Lung microvascular endothelial cell (primary cell): ENCODE measurements around the gene CNN2. TPM values are rescaled to one million over a fixed set of nuclear protein-coding genes. Genes with fewer than 3 reads are reported as not detected.
A peak's percentile ranks its signal among the peaks of the same experiment; 100 is the strongest.

Experiments used
- DNase-seq, 2 donors: peaks; one replicate each; pipeline versions ENCODE4 v3.0.0 to v3.0.0-alpha.2; 2010; ENCODE audit warnings: low read depth in 2 of 2
- total RNA-seq: library from RNA; depleted of rRNA; stranded (reverse); fragments of >200 nt; gene quantifications from 2 replicates; pipeline ENCODE4 v1.2.1, GENCODE V29; 2014

Gene CNN2
- total RNA-seq, 1 donor from 2014 or later: 59.1 TPM

DNA sequence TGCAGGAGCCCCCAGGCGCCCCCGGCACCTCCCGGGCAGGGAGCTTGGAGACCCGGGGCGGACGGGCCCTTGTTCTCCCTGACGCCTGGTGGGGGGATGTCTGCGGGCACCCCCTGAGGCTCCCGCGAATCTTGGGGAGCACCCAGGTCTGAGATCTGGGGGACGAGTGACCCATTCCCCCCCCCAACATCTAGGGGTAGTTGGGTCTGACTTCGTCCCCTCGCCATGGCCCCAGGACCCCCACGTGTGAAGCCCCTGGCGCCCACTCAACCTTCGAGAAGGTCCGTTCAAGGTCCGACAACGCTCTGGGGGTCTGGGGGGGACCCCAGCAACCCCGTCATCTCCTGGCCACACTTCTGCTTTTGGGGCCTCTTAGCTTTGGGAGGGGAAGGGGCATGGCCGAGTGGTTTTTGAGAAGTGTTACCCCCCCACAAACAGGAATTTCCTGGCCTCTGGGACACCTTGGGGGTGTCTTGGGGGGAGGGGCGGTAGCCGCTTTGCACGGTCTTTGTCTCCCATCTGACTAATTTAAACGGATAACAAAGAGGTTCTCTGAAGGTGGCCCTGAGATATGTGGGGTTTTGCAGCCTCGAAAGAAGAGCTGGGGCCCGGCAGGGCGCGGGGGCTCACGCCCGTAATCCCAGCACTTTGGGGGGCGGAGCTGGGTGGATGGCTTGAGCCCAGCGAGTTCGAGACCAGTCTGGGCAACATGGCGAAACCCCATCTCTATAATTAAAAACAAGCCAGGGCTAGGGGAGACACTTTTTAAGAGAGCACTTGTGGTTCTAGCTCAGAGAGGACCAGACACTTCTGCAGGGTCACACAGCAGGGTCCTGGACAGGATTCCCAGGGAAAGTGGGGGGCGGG is 608 bp downstream of the CNN2 start:
- DNase-seq: peak in 1 of 2 donors; percentile 29

DNA sequence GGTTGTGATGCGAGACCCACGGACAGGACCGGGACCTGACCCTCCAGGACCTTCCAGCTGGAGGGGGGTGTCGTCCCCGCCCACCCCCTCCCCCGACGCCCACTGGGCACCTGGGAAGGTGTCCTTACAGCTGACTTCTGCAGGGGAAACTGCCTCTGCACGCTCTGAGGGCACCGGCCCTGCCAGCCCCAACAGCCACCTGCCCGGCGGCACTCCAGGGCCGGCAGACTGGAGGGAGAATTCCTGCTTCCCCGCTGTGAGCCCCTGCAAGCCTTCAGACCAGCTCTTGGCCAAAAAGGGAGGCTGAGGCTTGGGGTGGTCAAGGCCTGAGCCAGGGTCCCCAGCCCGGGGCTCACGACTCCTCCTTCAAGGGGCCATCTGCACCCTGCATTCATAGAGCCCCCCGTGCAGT is 1.2 kb downstream of the CNN2 start:
- DNase-seq: no peak

DNA sequence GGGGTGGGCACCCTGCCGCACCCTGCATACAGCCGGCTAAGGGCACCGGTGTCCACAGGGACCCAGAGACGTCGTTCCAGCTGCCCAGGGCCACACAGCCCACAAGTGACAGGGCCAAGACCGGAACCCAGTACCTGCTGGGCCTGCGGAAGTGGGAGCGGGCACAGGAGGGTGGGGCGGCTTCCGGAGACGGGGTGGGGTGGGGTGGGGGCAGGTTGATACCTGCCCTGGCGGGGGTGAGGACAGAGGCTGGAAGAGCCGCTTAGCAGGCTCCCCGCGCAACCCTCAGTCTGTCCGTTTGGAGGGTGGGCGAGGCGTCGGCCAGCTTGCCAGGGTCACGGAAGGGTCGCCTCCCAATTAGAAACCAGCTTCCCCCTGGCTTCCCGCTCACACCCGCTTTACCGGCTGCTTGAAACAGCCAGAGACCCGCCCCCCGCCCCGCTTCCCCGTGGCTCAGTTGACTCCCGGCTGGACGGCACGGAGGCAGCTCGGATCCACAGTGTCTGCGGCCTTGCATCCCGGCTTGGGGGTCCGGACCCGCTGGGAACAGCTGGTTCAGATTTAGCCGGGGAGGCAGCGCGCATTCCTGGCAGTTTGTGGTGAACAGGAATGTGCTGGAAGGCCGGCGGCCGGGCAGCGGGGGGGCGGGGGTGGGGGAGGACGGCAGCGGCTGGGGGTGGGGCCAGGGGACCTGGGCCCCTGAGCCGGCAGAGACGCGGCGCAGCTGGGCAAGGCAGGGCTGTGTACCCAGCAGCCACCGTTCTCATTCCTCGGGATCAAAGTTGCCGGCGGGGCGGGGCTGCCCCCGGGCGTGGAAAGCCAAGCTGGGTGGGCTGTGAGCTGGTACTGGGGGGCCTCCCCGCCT is 1.9 kb downstream of the CNN2 start:
- DNase-seq: peak; percentile 73 to 75

DNA sequence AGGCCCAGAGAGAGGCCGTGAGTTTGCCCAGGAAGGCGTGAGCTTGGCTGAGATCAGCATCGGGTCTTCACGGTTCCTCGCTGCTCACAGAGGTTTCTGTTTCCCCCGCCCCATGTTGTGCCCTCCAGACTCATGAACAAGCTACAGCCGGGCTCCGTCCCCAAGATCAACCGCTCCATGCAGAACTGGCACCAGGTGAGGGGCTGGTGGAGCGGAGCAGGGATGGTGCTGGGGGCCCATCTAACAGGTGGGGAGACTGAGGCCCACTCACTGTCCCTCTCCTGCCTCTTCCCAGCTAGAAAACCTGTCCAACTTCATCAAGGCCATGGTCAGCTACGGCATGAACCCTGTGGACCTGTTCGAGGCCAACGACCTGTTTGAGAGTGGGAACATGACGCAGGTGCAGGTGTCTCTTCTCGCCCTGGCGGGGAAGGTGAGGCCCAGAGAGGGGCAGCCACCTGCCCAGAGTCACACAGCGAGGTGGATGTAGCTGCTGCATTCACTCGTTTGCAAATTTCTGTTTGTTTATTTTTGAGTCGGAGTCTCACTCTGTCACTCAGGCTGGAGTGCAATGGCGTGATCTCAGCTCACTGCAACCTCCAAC is 6.0 kb downstream of the CNN2 start:
- no peak for DNase-seq

DNA sequence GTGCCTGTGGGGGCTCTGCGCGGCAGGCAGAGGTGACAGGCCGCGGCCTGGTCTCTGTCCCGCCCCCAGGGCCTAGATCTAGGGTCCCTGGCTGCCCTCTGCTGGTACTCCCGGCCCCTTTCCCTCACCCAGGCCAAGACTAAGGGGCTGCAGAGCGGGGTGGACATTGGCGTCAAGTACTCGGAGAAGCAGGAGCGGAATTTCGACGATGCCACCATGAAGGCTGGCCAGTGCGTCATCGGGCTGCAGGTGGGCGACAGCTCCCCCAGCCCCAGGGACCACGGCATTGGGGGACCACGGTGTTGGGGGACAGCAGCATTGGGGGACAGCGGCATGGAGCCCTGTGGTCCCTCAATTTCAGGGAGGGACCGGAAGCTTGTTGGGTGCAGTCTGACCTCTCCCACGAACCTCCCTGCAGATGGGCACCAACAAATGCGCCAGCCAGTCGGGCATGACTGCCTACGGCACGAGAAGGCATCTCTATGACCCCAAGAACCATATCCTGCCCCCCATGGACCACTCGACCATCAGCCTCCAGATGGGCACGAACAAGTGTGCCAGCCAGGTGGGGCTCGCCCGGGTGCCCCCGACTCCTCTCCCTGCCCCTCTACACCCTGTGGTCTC is 9.7 kb downstream of the CNN2 start:
- no peak for DNase-seq

DNA sequence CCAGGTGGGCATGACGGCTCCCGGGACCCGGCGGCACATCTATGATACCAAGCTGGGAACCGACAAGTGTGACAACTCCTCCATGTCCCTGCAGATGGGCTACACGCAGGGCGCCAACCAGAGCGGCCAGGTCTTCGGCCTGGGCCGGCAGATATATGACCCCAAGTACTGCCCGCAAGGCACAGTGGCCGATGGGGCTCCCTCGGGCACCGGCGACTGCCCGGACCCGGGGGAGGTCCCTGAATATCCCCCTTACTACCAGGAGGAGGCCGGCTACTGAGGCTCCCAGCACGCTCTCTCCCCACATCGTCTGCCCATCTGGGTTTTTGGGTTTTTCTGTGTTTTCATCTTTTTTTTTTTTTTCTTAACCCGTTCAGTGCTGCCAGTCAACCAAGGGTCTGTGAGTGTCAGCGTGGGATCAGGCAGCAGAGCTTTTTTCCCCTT is 11.2 kb downstream of the CNN2 start:
- DNase-seq: no peak

DNA sequence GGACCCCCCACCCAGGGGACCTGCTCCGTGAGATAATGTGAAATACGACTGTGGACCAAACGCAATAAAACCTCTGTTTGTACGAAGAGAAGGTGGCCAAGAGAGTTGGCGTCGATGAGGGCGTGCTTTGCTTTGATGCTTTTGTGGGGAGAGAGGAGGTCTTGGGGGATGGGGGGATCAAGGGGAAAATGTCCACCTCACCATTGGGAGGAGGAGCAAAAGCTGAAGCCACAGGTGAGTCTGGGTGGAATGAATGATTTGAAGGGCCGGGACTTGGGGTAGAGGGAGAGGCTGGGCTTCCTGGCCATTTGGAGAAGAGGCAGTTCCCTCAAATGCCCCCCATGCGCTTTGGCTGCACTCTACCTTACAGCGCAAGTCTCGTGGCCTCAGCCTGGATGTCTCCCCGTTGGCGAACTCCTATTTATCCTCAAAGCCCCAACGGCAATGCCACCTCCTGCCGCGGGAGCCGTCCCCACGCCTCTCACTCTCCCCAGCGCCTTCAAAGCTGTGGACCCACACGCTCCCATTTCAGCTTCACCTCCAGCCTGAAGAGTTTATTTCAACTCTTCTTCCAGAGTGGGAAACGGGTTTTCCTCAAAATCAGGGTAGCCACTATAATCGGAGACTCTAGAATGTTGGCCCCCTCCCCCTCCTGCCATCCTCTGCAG is 12.7 kb downstream of the CNN2 start:
- DNase-seq: peak in 1 of 2 donors; percentile 41

DNA sequence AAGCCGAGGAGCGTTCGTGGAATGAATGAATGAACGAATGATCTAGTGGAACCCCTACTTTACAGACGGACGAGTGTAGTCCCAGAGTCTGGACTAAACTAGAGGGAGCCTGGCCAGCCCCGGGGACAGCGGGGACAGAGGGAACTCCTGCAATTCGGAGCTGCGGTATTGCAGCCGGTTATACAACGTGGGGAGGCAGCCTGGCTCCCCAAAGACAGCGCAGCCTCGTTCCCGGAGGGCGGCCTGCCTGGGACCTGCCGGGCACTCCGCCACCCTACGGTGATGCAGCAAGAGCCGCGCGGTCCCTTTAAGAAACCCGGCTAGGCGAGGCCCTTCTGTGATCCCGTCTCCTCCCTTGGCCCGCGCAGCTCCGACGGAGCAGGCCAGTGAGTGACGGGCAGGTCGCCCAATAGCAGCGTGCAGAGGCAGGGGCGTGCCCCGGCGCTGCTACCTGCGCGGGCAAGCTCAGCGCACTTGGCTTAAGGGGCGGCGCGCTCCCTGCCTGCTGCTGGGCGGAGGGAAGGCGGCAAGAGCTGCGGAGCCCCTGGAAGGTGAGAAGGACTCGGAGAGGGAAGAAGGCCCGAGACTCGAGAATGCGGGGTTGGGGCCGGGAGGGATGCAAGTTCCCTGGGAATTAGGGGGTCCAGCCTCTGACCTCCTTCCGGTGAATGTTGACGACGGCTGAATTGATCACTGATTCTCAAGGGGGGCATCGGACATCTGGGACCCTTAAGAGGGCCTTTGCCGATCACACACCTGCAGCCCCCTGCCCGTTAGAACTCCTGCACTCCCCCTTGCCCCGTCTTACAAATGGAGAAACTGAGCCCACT is 13.5 kb downstream of the CNN2 start, which contains the start of gene ABCA7:
Gene ABCA7 (plus strand): TSS at position 462 of the 830 bp plus-strand sequence. CDS start 1,255 bp downstream, outside the sequence.
- peak; percentile 97 to 98 for DNase-seq

DNA sequence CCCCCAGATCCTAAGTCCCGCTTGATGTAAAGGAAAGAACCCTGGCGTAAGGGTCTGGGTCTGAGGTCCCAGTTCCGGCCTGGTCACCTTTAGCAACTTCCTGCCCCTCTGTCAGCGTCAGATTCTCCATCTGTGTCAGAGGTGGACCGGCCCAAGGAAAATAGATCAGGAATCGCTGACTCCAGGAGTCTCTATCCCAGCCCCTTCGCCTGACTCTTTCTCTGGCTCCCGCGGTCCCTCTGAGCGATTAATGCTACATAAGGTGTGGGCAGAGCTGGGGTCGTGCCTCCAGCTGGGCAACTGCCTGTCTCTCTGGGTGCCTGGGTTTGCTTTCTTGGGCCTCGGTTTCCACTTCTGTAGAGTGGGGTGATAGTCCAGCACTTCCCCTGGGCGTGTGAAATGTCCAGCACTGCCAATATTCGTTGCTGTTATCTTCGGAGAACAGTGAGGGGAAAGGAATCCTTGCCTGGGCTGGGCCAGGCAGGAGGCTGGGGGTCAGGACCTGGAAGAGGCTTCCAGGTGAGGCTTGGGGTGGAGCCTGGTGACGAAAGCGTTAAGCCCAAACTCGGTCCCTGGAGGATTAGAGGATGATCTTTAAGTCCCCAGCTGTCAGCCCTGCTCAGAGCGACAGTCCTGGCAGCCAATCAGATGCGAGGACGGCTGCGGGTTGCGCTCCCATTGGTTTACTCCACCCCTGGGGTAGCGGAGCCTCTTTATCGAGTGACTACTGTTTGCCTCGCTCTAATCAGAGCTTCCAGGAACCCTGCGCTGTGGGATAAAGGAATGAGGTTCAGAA is 14.3 kb downstream of the CNN2 start:
- DNase-seq: peak; percentile 93

DNA sequence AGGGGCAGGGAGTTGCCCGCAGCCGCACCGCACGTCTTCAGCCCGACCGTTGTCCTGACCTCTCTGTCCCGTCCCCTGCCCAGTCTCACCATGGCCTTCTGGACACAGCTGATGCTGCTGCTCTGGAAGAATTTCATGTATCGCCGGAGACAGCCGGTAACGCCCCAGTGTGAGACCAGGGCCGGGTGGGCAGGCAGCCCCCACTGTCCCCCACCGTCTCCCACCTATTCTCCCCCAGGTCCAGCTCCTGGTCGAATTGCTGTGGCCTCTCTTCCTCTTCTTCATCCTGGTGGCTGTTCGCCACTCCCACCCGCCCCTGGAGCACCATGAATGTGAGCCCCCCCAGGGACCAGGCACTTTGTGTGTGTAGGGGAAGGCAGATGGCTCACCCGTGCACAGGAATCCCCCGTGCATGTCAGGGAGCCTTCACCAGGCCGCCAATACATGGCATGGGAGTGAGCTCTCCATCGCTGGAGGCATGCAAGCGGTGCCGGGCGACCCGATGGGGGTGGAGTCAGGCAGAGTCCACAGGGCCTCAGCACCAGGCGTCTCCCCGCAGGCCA is 14.9 kb downstream of the CNN2 start:
- DNase-seq: no peak

DNA sequence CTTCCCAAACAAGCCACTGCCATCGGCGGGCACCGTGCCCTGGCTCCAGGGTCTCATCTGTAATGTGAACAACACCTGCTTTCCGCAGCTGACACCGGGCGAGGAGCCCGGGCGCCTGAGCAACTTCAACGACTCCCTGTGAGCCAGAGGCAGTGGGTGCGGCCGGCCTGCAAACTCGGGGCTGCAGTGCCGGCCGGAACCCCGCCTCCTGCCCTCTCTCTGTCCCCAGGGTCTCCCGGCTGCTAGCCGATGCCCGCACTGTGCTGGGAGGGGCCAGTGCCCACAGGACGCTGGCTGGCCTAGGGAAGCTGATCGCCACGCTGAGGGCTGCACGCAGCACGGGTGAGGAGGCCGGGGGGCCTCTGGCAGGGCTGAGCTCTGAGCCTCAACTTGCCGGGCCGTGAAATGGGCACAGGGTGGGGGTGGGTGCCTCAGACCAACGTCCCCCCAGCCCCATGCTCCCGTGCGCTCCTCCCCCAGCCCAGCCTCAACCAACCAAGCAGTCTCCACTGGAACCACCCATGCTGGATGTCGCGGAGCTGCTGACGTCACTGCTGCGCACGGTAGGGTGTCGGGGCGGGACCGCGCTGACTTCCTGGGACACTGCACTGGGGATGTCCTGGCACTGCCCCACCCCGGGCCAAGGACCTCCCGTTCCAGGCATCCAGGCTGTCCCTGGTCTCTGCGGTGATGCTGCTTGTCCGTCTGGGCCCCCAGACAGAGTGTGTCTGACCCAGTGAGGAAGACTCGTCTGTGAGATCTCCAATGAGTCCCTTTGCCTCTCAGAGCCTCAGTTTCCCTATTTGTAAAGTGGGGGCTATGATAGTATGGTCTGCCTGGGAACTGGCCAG is 15.7 kb downstream of the CNN2 start:
- DNase-seq: no peak

DNA sequence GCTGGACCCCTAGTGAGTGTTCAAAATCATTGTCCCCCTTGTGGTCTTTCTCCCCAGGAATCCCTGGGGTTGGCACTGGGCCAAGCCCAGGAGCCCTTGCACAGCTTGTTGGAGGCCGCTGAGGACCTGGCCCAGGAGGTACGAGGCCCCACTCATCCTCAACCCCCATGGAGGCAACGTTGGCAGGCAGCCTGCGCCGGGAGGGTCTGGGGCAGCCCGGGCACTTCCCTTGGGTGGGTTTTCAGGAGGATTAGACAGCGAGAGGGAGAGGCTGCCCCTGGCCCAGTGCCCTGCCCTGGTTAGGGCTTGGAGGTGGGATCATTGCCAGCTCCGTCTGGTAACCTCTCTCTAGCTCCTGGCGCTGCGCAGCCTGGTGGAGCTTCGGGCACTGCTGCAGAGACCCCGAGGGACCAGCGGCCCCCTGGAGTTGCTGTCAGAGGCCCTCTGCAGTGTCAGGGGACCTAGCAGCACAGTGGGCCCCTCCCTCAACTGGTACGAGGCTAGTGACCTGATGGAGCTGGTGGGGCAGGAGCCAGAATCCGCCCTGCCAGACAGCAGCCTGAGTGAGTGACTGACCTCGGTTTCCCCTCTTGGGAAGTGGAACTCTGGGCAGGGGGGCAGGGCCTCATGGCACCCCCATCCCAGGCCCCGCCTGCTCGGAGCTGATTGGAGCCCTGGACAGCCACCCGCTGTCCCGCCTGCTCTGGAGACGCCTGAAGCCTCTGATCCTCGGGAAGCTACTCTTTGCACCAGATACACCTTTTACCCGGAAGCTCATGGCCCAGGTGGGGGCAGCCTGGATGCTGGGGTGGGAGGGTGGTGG is 16.5 kb downstream of the CNN2 start:
- DNase-seq: peak in 1 of 2 donors; percentile 20

DNA sequence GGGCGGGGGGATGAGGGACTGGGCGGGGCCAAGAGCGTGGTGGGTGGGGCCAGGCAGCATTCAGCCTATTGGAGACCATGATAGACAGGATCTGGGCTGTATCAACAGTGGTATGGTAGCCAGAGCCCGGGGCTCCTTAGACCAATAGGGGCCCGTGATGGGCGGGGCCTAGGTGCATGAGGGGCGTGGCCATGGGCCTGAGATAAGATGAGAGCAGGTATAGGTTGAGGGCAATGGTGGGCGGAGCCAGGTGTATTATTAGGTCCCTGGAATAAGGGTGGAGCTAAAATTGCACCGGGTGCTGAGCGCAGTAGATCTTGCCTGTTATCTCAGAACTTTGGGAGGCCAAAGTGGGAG is 18.8 kb downstream of the CNN2 start:
- peak; percentile 47 to 57 for DNase-seq

DNA sequence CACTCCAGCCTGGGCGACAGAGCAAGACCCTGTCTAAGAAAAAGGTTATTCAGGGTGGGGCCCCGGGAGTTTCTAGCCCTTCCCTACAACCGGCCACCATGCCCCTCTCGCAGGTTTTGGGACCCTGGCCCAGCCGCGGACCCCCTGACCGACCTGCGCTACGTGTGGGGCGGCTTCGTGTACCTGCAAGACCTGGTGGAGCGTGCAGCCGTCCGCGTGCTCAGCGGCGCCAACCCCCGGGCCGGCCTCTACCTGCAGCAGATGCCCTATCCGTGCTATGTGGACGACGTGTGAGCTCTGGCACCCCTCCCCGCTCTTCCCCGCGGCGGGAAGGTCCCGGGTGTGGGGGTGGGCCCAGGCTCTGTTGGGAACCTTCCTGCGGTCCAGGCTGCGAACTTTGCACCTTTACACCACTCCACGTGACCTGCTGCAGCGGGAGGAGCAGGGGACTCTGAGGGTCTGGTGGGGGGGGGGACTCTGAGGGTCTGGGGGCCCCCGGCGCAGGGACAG is 19.8 kb downstream of the CNN2 start:
- DNase-seq: no peak

DNA sequence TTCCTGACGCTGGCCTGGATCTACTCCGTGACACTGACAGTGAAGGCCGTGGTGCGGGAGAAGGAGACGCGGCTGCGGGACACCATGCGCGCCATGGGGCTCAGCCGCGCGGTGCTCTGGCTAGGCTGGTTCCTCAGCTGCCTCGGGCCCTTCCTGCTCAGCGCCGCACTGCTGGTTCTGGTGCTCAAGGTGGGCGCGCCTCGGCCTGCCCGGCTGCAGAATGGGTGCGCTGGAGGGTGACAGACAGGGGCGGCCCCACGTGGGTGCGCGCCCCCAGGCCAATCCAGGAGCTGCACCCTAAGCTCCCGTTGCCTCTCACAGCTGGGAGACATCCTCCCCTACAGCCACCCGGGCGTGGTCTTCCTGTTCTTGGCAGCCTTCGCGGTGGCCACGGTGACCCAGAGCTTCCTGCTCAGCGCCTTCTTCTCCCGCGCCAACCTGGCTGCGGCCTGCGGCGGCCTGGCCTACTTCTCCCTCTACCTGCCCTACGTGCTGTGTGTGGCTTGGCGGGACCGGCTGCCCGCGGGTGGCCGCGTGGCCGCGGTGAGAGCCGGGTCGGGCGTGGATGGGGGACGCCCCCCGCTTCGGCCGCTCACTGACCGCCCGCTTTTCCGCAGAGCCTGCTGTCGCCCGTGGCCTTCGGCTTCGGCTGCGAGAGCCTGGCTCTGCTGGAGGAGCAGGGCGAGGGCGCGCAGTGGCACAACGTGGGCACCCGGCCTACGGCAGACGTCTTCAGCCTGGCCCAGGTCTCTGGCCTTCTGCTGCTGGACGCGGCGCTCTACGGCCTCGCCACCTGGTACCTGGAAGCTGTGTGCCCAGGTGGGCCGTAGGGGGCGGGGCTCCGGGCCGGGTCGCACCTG is 20.7 kb downstream of the CNN2 start:
- DNase-seq: no peak

DNA sequence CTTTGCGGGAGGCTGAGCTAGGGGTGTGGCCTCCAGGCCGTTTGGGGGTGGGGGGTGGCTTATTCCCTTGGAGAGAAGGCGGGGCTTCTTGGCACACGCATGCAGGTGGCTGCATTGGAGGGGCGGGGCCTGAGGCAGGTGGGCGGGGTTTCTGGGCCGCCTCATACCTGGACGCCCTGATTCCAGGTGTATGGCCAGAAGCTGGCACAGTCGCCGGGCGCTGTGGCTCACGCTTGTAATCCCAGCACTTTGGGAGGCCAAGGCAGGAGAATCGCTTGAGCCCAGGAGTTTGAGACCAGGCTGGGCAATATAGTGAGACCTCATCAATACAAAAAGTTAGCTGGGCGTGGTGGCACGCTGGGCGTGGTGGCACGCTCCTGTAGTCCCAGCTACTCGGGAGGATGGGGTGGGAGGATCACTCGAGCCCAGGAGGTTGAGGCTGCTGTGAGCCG is 21.3 kb downstream of the CNN2 start:
- no peak for DNase-seq
